ENCODE measurements around the gene PDSS1.

Gene PDSS1

DNA sequence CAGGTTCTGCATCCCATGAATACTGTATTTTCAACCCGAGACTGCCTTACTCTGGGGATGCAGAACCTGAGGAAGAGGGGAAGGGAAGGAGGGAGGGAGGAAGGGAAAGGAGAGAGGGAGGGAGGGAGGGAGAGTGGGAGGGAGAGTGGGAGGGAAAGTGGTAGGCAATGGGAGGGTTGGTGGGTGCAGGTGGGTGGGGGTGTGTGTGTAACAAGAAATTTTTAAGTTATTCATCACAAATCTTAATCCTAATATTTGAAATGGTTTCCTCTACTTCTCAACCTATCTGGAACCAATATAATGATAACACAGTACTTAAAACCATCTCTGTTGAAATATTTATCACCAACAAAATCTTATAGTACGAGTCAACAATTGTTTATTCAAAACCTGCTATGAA lies 68.0 kb downstream of the PDSS1 start:
- H3K36me3 ChIP-seq (ENCODE audit: control insufficient read depth, insufficient read depth, low read length): peaks cover 33% of the 10 kb centered on the region
- H3K4me3 ChIP-seq (ENCODE audit: insufficient read depth, low read depth, low read length, poor library complexity, severe bottlenecking): no peak overlapping the region
- H3K27ac ChIP-seq (ENCODE audit: insufficient read depth, low read length, poor library complexity, severe bottlenecking): no peak overlapping the region

DNA sequence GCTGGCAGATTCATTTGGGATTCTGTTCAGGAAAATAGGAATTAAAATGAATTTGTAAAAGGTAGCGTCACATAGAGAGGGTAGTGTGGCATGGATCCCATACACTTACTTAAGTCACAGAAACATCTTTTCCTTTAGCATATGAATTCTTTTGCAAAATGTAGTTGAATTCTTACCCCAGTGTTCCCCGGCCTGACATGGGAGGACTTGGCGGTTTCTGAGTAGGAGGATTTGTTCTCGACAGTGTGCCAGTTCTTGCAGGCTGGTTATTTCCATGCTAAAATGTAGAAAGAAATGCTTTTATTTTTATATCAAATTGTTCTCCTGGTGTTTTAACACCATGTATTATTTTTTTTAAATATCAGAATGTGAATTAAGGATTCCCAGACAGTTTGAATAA lies 72.6 kb downstream of the PDSS1 start:
- peaks cover 9% of the 10 kb centered on the region for H3K36me3 ChIP-seq (ENCODE audit: control insufficient read depth, insufficient read depth, low read length)
- no peaks in the 10 kb centered on the region for H3K4me1 ChIP-seq (ENCODE audit: control insufficient read depth, insufficient read depth, low read length, poor library complexity, severe bottlenecking)
- no peak overlapping the region for H3K4me3 ChIP-seq (ENCODE audit: insufficient read depth, low read depth, low read length, poor library complexity, severe bottlenecking)
- no peak for DNase-seq
- H3K27ac ChIP-seq (ENCODE audit: insufficient read depth, low read length, poor library complexity, severe bottlenecking): no peak overlapping the region
- no peaks in the 10 kb centered on the region for H3K27me3 ChIP-seq (replicated peaks; ENCODE audit: control insufficient read depth, insufficient read depth, low read length, poor library complexity, severe bottlenecking)
- no peaks in the 10 kb centered on the region for H3K9me3 ChIP-seq (ENCODE audit: control insufficient read depth, low read length)

More for the DNA sequence above, 68.0 kb downstream of the PDSS1 start:
- H3K4me1 ChIP-seq (ENCODE audit: control insufficient read depth, insufficient read depth, low read length, poor library complexity, severe bottlenecking): no peaks in the 10 kb centered on the region
- no peaks in the 10 kb centered on the region for H3K27me3 ChIP-seq (replicated peaks; ENCODE audit: control insufficient read depth, insufficient read depth, low read length, poor library complexity, severe bottlenecking)
- H3K9me3 ChIP-seq (ENCODE audit: control insufficient read depth, low read length): no peaks in the 10 kb centered on the region
- DNase-seq: no peak

DNA sequence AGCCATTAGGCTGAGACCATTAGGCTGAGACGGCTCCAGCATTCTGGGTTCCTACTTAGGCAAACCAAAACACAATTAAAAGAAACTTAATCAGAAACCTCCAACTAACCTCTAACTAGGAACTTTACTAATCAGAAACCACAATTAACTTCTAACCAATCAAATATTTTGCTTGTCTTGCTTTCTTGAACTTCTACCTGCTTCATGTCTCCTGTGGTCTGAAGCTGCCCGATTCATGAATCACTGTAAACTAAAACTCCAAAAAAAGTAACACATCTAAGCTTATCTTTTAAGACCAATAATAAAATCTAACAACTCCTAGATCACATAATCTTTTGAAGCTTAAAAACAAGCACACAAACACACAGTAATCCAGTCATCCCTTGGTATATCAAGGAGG lies 76.1 kb downstream of the PDSS1 start:
- no peak for DNase-seq
- Histone ChIP-seq H3K27ac (ENCODE audit: insufficient read depth, low read length, poor library complexity, severe bottlenecking) (no peak overlapping the region), H3K27me3 (replicated peaks; ENCODE audit: control insufficient read depth, insufficient read depth, low read length, poor library complexity, severe bottlenecking) (no peaks in the 10 kb centered on the region), H3K4me1 (ENCODE audit: control insufficient read depth, insufficient read depth, low read length, poor library complexity, severe bottlenecking) (no peaks in the 10 kb centered on the region), H3K36me3 (ENCODE audit: control insufficient read depth, insufficient read depth, low read length) (peaks cover 5% of the 10 kb centered on the region), H3K4me3 (ENCODE audit: insufficient read depth, low read depth, low read length, poor library complexity, severe bottlenecking) (no peak overlapping the region), H3K9me3 (ENCODE audit: control insufficient read depth, low read length) (no peaks in the 10 kb centered on the region)

DNA sequence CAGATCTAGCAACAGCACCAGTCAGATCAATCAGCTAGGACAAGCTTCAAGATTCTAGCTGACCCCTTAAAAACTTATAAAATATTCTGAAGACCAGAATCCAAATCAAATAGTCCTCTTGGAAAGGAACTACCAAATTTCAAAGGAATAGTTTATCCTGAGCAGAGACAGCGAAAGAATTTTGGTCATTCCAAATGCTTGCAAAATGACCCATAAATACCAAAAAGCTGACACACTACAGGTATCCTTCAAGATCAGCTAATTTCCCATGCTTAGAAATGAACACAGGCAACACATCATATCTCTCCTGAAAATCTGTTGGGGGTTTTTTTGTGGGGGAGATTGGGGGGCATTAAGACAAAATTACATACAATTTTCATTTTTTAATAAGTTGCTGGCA lies 78.8 kb downstream of the PDSS1 start:
- Histone ChIP-seq H3K27me3 (replicated peaks; ENCODE audit: control insufficient read depth, insufficient read depth, low read length, poor library complexity, severe bottlenecking) (no peaks in the 10 kb centered on the region), H3K4me3 (ENCODE audit: insufficient read depth, low read depth, low read length, poor library complexity, severe bottlenecking) (no peak overlapping the region), H3K27ac (ENCODE audit: insufficient read depth, low read length, poor library complexity, severe bottlenecking) (no peak overlapping the region), H3K4me1 (ENCODE audit: control insufficient read depth, insufficient read depth, low read length, poor library complexity, severe bottlenecking) (no peaks in the 10 kb centered on the region), H3K36me3 (ENCODE audit: control insufficient read depth, insufficient read depth, low read length) (no peaks in the 10 kb centered on the region), H3K9me3 (ENCODE audit: control insufficient read depth, low read length) (no peaks in the 10 kb centered on the region)
- no peak for DNase-seq

DNA sequence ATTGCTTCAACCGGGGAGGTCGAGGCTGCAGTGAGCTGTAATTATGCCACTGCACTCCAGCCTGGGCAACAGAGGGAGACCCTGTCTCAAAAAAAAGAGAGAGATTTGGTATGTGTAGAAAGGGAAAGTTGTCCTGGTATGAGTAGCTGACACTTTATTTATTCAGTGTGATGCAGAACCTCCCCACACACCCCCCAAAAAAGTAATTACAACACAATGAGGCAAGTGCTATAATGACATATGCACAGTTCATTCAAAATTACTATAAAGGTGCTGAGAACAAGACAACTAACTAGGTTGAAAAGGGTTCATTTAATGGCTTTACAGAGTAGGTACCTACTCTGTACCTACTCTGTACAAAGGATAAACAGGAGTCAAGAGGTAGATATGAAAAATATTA lies 80.2 kb downstream of the PDSS1 start:
- H3K36me3 ChIP-seq (ENCODE audit: control insufficient read depth, insufficient read depth, low read length): no peaks in the 10 kb centered on the region
- peaks cover 5% of the 10 kb centered on the region for H3K4me1 ChIP-seq (ENCODE audit: control insufficient read depth, insufficient read depth, low read length, poor library complexity, severe bottlenecking)
- H3K27me3 ChIP-seq (replicated peaks; ENCODE audit: control insufficient read depth, insufficient read depth, low read length, poor library complexity, severe bottlenecking): no peaks in the 10 kb centered on the region
- no peak overlapping the region for H3K4me3 ChIP-seq (ENCODE audit: insufficient read depth, low read depth, low read length, poor library complexity, severe bottlenecking)
- no peaks in the 10 kb centered on the region for H3K9me3 ChIP-seq (ENCODE audit: control insufficient read depth, low read length)
- DNase-seq: no peak
- no peak overlapping the region for H3K27ac ChIP-seq (ENCODE audit: insufficient read depth, low read length, poor library complexity, severe bottlenecking)

DNA sequence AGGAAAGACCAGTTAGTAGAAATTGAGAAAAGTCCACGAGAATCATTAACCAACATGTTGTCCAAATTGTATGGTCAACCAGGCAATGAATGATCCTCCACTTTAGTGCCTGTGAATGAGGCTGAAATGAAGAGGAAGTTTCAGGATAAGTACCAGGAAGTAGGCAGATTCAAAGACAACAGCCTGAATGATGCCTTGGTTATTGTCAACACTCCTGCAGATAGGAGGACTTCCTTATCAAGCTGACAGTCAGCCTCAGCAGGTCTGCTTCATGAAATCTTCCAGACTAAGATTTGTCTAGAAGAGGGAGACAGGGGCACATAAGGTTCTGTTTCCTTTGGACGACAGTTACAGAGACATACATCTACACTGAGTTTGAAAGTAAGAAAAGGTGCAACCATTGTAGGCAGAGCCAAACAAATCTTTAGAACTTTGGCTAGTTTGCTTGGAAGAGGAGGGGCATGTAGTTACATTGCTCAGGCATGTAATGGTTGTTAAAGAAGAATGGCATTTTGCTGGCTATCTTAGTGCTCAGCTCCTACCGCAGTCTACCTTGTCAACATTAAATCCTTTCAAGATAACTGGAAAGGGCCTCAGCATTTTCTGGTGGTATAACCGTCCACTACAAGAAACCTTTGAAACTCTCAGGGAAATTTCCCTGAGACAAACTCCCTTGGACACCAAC lies 81.8 kb downstream of the PDSS1 start:
- H3K4me3 ChIP-seq (ENCODE audit: insufficient read depth, low read depth, low read length, poor library complexity, severe bottlenecking): no peak overlapping the region
- DNase-seq: no peak
- peaks cover 5% of the 10 kb centered on the region for H3K4me1 ChIP-seq (ENCODE audit: control insufficient read depth, insufficient read depth, low read length, poor library complexity, severe bottlenecking)
- no peaks in the 10 kb centered on the region for H3K36me3 ChIP-seq (ENCODE audit: control insufficient read depth, insufficient read depth, low read length)
- no peaks in the 10 kb centered on the region for H3K9me3 ChIP-seq (ENCODE audit: control insufficient read depth, low read length)
- H3K27me3 ChIP-seq (replicated peaks; ENCODE audit: control insufficient read depth, insufficient read depth, low read length, poor library complexity, severe bottlenecking): no peaks in the 10 kb centered on the region
- no peak overlapping the region for H3K27ac ChIP-seq (ENCODE audit: insufficient read depth, low read length, poor library complexity, severe bottlenecking)

DNA sequence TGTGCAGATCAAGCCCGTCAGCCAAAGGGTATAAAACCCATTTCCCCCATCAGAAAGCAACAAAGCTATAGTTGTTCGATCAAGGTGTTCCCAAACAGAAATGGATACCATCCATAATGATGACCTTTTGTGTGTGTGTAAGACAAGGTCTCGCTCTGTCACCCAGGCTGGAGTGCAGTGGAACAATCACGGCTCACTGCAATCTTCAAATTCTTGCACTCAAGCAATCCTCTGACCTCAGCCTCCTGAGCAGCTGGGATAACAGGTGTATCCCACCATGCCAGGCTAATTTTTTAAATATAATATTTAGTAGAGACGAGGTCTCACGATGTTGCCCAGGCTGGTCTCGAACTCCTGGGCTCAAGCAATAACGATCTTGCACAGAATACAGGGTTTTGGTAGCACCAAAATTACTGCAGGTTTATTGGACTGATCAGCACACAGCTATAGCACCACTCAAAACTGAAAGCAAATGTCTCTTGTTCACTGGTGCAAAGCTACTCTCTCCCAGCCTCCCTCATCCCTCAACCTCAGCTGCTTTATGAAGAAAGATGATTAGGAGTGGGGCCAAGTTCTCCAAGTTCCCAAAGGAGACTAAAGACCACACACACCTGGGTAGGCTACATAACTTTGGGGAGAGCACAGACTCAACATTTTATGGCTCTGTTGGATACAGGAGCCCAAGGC lies 82.7 kb downstream of the PDSS1 start:
- H3K4me3 ChIP-seq (ENCODE audit: insufficient read depth, low read depth, low read length, poor library complexity, severe bottlenecking): no peak overlapping the region
- H3K36me3 ChIP-seq (ENCODE audit: control insufficient read depth, insufficient read depth, low read length): no peaks in the 10 kb centered on the region
- no peaks in the 10 kb centered on the region for H3K9me3 ChIP-seq (ENCODE audit: control insufficient read depth, low read length)
- H3K27me3 ChIP-seq (replicated peaks; ENCODE audit: control insufficient read depth, insufficient read depth, low read length, poor library complexity, severe bottlenecking): no peaks in the 10 kb centered on the region
- H3K27ac ChIP-seq (ENCODE audit: insufficient read depth, low read length, poor library complexity, severe bottlenecking): no peak overlapping the region
- H3K4me1 ChIP-seq (ENCODE audit: control insufficient read depth, insufficient read depth, low read length, poor library complexity, severe bottlenecking): peaks cover 5% of the 10 kb centered on the region
- DNase-seq: no peak

DNA sequence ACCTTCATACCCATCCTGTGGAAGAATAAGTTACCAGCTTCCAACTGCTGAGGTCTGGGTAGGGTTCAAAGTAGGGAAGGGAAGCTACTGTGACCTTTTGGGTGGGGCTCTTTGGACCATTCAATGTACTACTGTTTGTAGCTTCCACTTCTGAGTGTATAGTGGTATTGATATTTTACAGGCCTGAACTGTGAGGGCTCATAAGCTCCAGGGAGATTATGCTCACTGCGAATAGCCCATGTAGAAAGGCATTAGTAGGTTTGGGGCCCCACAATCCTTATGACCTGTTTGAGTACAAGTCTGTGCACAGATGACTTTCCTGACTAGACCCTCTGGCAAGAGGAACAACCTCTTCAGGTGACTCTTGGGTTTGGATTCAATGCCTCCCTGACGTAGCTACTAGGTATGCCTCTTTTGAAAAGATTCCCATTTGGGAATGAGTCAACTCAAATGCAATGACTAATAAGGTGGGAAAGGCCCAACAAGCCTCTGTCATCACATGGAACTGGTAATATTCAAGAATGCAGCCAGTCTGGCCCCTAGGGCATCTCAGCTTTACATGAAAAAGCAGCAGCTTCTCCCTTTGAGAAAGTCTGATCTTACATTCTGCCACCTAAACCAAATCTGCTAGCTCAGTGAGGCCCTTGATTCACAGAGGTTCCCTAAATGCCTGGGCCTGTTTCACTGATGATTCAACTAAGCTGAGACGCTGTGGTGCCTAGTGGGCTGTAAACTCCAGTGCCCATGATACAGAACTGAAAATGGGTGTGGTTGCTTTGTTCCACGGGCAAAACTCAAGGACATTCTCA lies 83.5 kb downstream of the PDSS1 start:
- H3K27ac ChIP-seq (ENCODE audit: insufficient read depth, low read length, poor library complexity, severe bottlenecking): no peak overlapping the region
- H3K4me3 ChIP-seq (ENCODE audit: insufficient read depth, low read depth, low read length, poor library complexity, severe bottlenecking): no peak overlapping the region

DNA sequence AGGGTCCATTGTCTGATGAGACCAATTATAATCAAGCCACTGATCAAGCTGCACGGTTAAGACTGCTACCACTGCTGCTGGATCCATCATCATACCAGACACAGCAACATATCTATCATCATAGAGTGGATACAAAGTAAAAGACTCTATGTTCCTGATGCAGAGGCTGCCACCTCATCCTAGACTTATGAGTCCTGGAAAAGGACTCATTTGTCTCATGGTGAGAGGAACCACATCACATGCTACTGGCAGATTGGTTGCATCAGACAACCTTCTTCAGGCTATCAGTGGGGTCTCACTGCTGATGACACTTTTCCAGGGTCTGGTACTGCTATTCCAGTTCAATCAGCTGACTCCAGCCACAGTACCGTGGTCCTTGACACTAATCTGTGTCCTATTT lies 84.3 kb downstream of the PDSS1 start:
- H3K4me1 ChIP-seq (ENCODE audit: control insufficient read depth, insufficient read depth, low read length, poor library complexity, severe bottlenecking): peaks cover 5% of the 10 kb centered on the region
- DNase-seq: no peak
- no peaks in the 10 kb centered on the region for H3K27me3 ChIP-seq (replicated peaks; ENCODE audit: control insufficient read depth, insufficient read depth, low read length, poor library complexity, severe bottlenecking)
- H3K36me3 ChIP-seq (ENCODE audit: control insufficient read depth, insufficient read depth, low read length): no peaks in the 10 kb centered on the region
- H3K27ac ChIP-seq (ENCODE audit: insufficient read depth, low read length, poor library complexity, severe bottlenecking): no peak overlapping the region
- no peaks in the 10 kb centered on the region for H3K9me3 ChIP-seq (ENCODE audit: control insufficient read depth, low read length)
- no peak overlapping the region for H3K4me3 ChIP-seq (ENCODE audit: insufficient read depth, low read depth, low read length, poor library complexity, severe bottlenecking)

More for the DNA sequence above, 83.5 kb downstream of the PDSS1 start:
- DNase-seq: no peak
- Histone ChIP-seq H3K4me1 (ENCODE audit: control insufficient read depth, insufficient read depth, low read length, poor library complexity, severe bottlenecking) (peaks cover 5% of the 10 kb centered on the region), H3K27me3 (replicated peaks; ENCODE audit: control insufficient read depth, insufficient read depth, low read length, poor library complexity, severe bottlenecking) (no peaks in the 10 kb centered on the region), H3K9me3 (ENCODE audit: control insufficient read depth, low read length) (no peaks in the 10 kb centered on the region), H3K36me3 (ENCODE audit: control insufficient read depth, insufficient read depth, low read length) (no peaks in the 10 kb centered on the region)

DNA sequence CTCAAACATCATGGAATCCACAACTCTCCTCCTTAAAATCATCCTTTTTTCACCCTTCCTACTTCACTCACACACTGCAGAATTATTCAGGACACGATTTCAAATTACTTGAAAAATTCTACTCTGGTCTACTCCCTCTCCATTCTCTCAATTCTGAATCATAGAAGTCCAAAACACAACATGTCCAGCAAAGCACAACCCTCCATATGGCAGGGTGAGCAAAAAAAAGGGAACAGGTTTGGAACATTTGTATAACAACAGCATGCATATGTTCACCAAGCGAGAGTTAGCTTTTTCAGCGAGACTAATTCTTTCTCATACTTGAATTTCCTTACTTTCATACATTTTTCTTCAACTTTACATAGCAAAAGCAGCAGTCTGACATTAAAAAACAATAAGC lies 89.9 kb downstream of the PDSS1 start:
- Histone ChIP-seq H3K36me3 (ENCODE audit: control insufficient read depth, insufficient read depth, low read length) (no peaks in the 10 kb centered on the region), H3K27me3 (replicated peaks; ENCODE audit: control insufficient read depth, insufficient read depth, low read length, poor library complexity, severe bottlenecking) (no peaks in the 10 kb centered on the region), H3K4me3 (ENCODE audit: insufficient read depth, low read depth, low read length, poor library complexity, severe bottlenecking) (no peak overlapping the region), H3K9me3 (ENCODE audit: control insufficient read depth, low read length) (no peaks in the 10 kb centered on the region), H3K4me1 (ENCODE audit: control insufficient read depth, insufficient read depth, low read length, poor library complexity, severe bottlenecking) (no peaks in the 10 kb centered on the region), H3K27ac (ENCODE audit: insufficient read depth, low read length, poor library complexity, severe bottlenecking) (no peak overlapping the region)
- DNase-seq: no peak

All from effector memory CD4-positive, alpha-beta T cell (primary cell).